IMR-90 (cell line): ENCODE data around the gene ATP1A2. TPM values are rescaled to one million over a fixed set of nuclear protein-coding genes. Genes with fewer than 3 reads are reported as not detected.

Source experiments
- ATAC-seq: fragments of 200-7000 bp; cut with Tn5 transposase; 2 replicates; pipeline ENCODE4 v1.9.1; 2020; ENCODE audit warnings: low read depth, mild to moderate bottlenecking, moderate library complexity
- BruUV-seq: library from RNA; stranded (reverse); fragments of 400-500 nt; replicated peaks from 2 replicates; lab custom pipeline; 2021; lab: Mats Ljungman, UMichigan
- CTCF ChIA-PET: fragments of 300-600 bp; formaldehyde crosslinking; extraction: SDS; loops from one replicate; lab custom pipeline; 2021; ENCODE audit warnings: antibody characterized with exemption; lab: Yijun Ruan, JAX
- POLR2A ChIA-PET: fragments of 300-600 bp; sonication (Branson Sonifier 250); formaldehyde crosslinking; loops from one replicate; lab custom pipeline; 2022; ENCODE audit warnings: antibody characterized with exemption; ENCODE audit not compliant: unreplicated experiment; lab: Charles Lee
- DNase-seq: peaks from one replicate; pipeline ENCODE4 v3.0.0; 2013
- H2AFZ ChIP-seq: replicated peaks from 2 replicates; pipeline ENCODE3; 2013; ENCODE audit warnings: low read length, mild to moderate bottlenecking; ENCODE audit not compliant: poor library complexity
- H2AK5ac ChIP-seq: 2 replicates; pipeline ENCODE4 v1.6.1; 2013; ENCODE audit warnings: low read depth, low read length, inconsistent platforms
- H2AK9ac ChIP-seq: replicated peaks from 2 replicates; pipeline ENCODE3; 2013; ENCODE audit warnings: mild to moderate bottlenecking, low read depth, low read length, moderate library complexity; ENCODE audit not compliant: poor library complexity
- H2BK120ac ChIP-seq: 2 replicates; pipeline ENCODE4 v1.6.1; 2013; ENCODE audit warnings: low read depth, low read length, inconsistent platforms
- H2BK15ac ChIP-seq: 3 replicates; pipeline ENCODE4 v1.6.1; 2013; ENCODE audit warnings: low read depth, low read length, inconsistent platforms
- H2BK20ac ChIP-seq: 2 replicates; pipeline ENCODE4 v1.6.1; 2013; ENCODE audit warnings: low read depth, mild to moderate bottlenecking, inconsistent platforms, low read length, moderate library complexity
- H2BK5ac ChIP-seq: 2 replicates; pipeline ENCODE4 v1.6.1; 2013; ENCODE audit warnings: mild to moderate bottlenecking, low read depth, low read length, inconsistent platforms; ENCODE audit not compliant: poor library complexity, severe bottlenecking
- H3K14ac ChIP-seq: replicated peaks from 2 replicates; pipeline ENCODE4 v1.6.1; 2013; ENCODE audit warnings: low read depth, low read length, inconsistent platforms
- H3K18ac ChIP-seq: 2 replicates; pipeline ENCODE4 v1.6.1; 2013; ENCODE audit warnings: low read depth, low read length, control low read depth
- H3K23ac ChIP-seq: 2 replicates; pipeline ENCODE4 v1.6.1; 2013; ENCODE audit warnings: low read depth, low read length, inconsistent platforms
- H3K27ac ChIP-seq: 2 replicates; pipeline ENCODE4 v1.5.1; 2013; ENCODE audit warnings: mild to moderate bottlenecking, control low read depth, low read length; ENCODE audit not compliant: insufficient read depth
- H3K27me3 ChIP-seq: 2 replicates; pipeline ENCODE4 v1.6.1; 2013; ENCODE audit warnings: low read length; ENCODE audit not compliant: control insufficient read depth, insufficient read depth
- H3K36me3 ChIP-seq: 2 replicates; pipeline ENCODE4 v1.6.1; 2013; ENCODE audit warnings: low read length, mixed read lengths; ENCODE audit not compliant: control insufficient read depth, insufficient read depth
- H3K4ac ChIP-seq: 2 replicates; pipeline ENCODE4 v1.6.1; 2013; ENCODE audit warnings: low read depth, low read length, inconsistent platforms
- H3K4me1 ChIP-seq: 2 replicates; pipeline ENCODE4 v1.6.1; 2013; ENCODE audit warnings: low read length, mixed read lengths; ENCODE audit not compliant: control insufficient read depth, insufficient read depth
- H3K4me2 ChIP-seq: 2 replicates; pipeline ENCODE4 v1.6.1; 2013; ENCODE audit warnings: low read depth, mild to moderate bottlenecking, control low read depth, low read length, moderate library complexity
- H3K4me3 ChIP-seq: 2 replicates; pipeline ENCODE4 v1.5.1; 2013; ENCODE audit warnings: low read depth, mild to moderate bottlenecking, control low read depth, low read length, moderate library complexity; ENCODE audit not compliant: insufficient read depth
- H3K56ac ChIP-seq: 2 replicates; pipeline ENCODE4 v1.6.1; 2013; ENCODE audit warnings: low read length, inconsistent platforms; ENCODE audit not compliant: insufficient read depth; ENCODE audit errors: extremely low read depth
- H3K79me1 ChIP-seq, 2 experiments: 2 replicates each; pipeline ENCODE4 v1.6.1; 2013; ENCODE audit warnings: low read length in 2 of 2, inconsistent platforms in 1 of 2, low read depth in 1 of 2
- H3K9ac ChIP-seq: 2 replicates; pipeline ENCODE4 v1.6.1; 2013; ENCODE audit warnings: low read depth, low read length, control low read depth
- H3K9me1 ChIP-seq: 2 replicates; pipeline ENCODE4 v1.6.1; 2013; ENCODE audit warnings: low read length, inconsistent platforms; ENCODE audit not compliant: insufficient read depth
- H3K9me3 ChIP-seq: 2 replicates; pipeline ENCODE4 v1.6.1; 2013; ENCODE audit warnings: low read length; ENCODE audit not compliant: control insufficient read depth, insufficient read depth
- H4K20me1 ChIP-seq: 2 replicates; pipeline ENCODE4 v1.6.1; 2013; ENCODE audit warnings: low read length, inconsistent platforms; ENCODE audit not compliant: insufficient read depth
- H4K5ac ChIP-seq: 2 replicates; pipeline ENCODE4 v1.6.1; 2013; ENCODE audit warnings: mild to moderate bottlenecking, low read depth, low read length, control low read depth
- H4K8ac ChIP-seq, 2 experiments: 2 replicates each; pipeline ENCODE4 v1.6.1; 2013; ENCODE audit warnings: low read depth in 2 of 2, low read length in 2 of 2, control low read depth in 1 of 2, inconsistent platforms in 1 of 2
- H4K91ac ChIP-seq: 2 replicates; pipeline ENCODE4 v1.6.1; 2013; ENCODE audit warnings: low read depth, low read length, inconsistent platforms; ENCODE audit not compliant: insufficient read depth
- CEBPB ChIP-seq: IDR thresholded peaks from 2 replicates; pipeline ENCODE4 v1.6.1; 2012; ENCODE audit warnings: low read depth, low read length, improper control_type of control experiment
- NFE2L2 ChIP-seq: fragments of 150-350 bp; IDR thresholded peaks from 2 replicates; pipeline ENCODE4 v1.6.1; 2016; ENCODE audit warnings: low read depth, mild to moderate bottlenecking, low read length
- WGBS, 2 experiments: methylation state at CpG; one replicate each; pipeline versions ENCODE4 v1.1.5 to v1.1.7; 2013; ENCODE audit warnings: missing lambda C conversion rate in 2 of 2; ENCODE audit not compliant: insufficient read length in 1 of 2; ENCODE audit errors: extremely low coverage in 2 of 2; 5-methylcytosine and 5-hydroxymethylcytosine counted together
- dilution Hi-C: fragments of 300-500 bp; cut with HindIII; formaldehyde crosslinking; loops from one replicate; pipeline ENCODE4 v1.14.3; 2018; ENCODE audit warnings: low sequenced_read_pairs; ENCODE audit not compliant: unreplicated experiment
- in situ Hi-C: fragments of 300-500 bp; cut with MboI; formaldehyde crosslinking; loops from 3 replicates; pipeline ENCODE4 v1.14.3; 2019; ENCODE audit warnings: low sequenced_read_pairs, inconsistent platforms, mixed read lengths
- intact Hi-C: fragments of 100-400 bp; cut with micrococcal nuclease; formaldehyde crosslinking; loops from 2 replicates; pipeline ENCODE4 v1.10.0; 2022
- polyA plus RNA-seq, 3 experiments: library from polyadenylated mRNA; depleted of rRNA; stranded (reverse); fragments of >200 nt; gene quantifications; 2 replicates each; pipeline ENCODE4 v1.2.3, GENCODE V29; 2012; ENCODE audit warnings: low replicate concordance in 1 of 3
- total RNA-seq: library from RNA; depleted of rRNA; stranded (reverse); fragments of >200 nt; gene quantifications from 2 replicates; pipeline ENCODE4 v1.2.3, GENCODE V29; 2012

Gene ATP1A2
- total and polyA plus RNA-seq, 2 of the 4 experiments (the other 2 are of a cell fraction), result under 0.01 to 0.15 TPM

GRCh38 chr1:160187407-160187806 is 71.8 kb downstream of the ATP1A2 start:
- POLR2A ChIA-PET, result interaction anchor here (0.5 kb wide), 1 partner anchor 62 kb away, joined by 4 read pairs; no protein-coding TSS in a partner anchor

More at GRCh38 chr1:160187407-160187806, 71.8 kb downstream of the ATP1A2 start:
- no peaks in the 10 kb centered on the region for H3K36me3 ChIP-seq
- intact Hi-C loops (no loop called here), in situ Hi-C loops (loop anchor here (25.0 kb wide), 1 partner anchor 425 kb away; no protein-coding TSS in a partner anchor), dilution Hi-C loops (no loop called here)
- H4K5ac ChIP-seq, result no peak overlapping the region
- H3K27ac ChIP-seq, result no peak overlapping the region
- no peaks in the 10 kb centered on the region for H3K79me1 ChIP-seq
- H3K4me3 ChIP-seq, result no peak overlapping the region
- H3K23ac ChIP-seq, result no peak overlapping the region
- no peak overlapping the region for H3K56ac ChIP-seq
- DNase-seq (no peak), ATAC-seq (no peak)
- peaks cover 1% of the 10 kb centered on the region; the same call in 1 of the 2 replicates for H3K4me1 ChIP-seq
- H2BK120ac ChIP-seq, result no peak overlapping the region
- H2AK9ac ChIP-seq, result no peak overlapping the region
- no peak overlapping the region for H2BK20ac ChIP-seq
- H4K8ac ChIP-seq, result no peak overlapping the region
- H3K9ac ChIP-seq, result no peak overlapping the region
- no CpG with 5 or more reads among the region's 7 CpGs for WGBS, 2 experiments
- no peak overlapping the region for H2BK5ac ChIP-seq
- H3K27me3 ChIP-seq, result peaks cover 17% of the 10 kb centered on the region
- H3K4me2 ChIP-seq, result no peak overlapping the region
- no peak overlapping the region for H4K91ac ChIP-seq
- H4K20me1 ChIP-seq, result no peaks in the 10 kb centered on the region
- H3K9me3 ChIP-seq, result no peaks in the 10 kb centered on the region
- H3K14ac ChIP-seq, result no peak overlapping the region
- 0 out of 2 replicates have a peak, but pooled peaks cover 7% of the 10 kb centered on the region for H3K9me1 ChIP-seq
- no peak overlapping the region for H3K4ac ChIP-seq
- no peak overlapping the region for H2AFZ ChIP-seq
- BruUV-seq, result no TSS peak
- no peak overlapping the region for H2BK15ac ChIP-seq
- CTCF ChIA-PET, result interaction anchor here (1.3 kb wide), 1 partner anchor 32 kb away, joined by 3 read pairs; no protein-coding TSS in a partner anchor
- TF ChIP-seq NFE2L2 (no peak), CEBPB (no peak)
- no peak overlapping the region for H3K18ac ChIP-seq
- no peak overlapping the region for H2AK5ac ChIP-seq
